Psoas muscle (tissue), 8 donors: ENCODE data around the gene CCSER2. TPM values are rescaled to one million over a fixed set of nuclear protein-coding genes. Genes with fewer than 3 reads are reported as not detected.
"Not testable (repeated sequence)": the region's sequence is repeated elsewhere in the genome, so short reads cannot be mapped to it uniquely, and the experiment has no call there.

Source experiments
- ATAC-seq, 4 donors: fragments of 200-7000 bp; cut with Tn5 transposase; one replicate each; pipeline ENCODE4 v1.9.1; 2020; ENCODE audit warnings: moderate library complexity in 3 of 4, mild to moderate bottlenecking in 2 of 4
- DNase-seq, 2 donors: peaks; one replicate each; pipeline ENCODE4 v3.0.0-alpha.2; 2020
- H3K27ac ChIP-seq: fragments of 200-600 bp; one replicate; pipeline ENCODE4 v1.8.0; 2022
- H3K27me3 ChIP-seq, 3 donors: fragments of 200-600 bp in 1 of 3; one replicate each; pipeline versions ENCODE4 v1.6.1 to v1.8.0; 2013 to 2022; ENCODE audit warnings: low read length in 2 of 3, mild to moderate bottlenecking in 2 of 3, moderate library complexity in 1 of 3; ENCODE audit not compliant: insufficient read depth in 3 of 3
- H3K36me3 ChIP-seq, 2 donors: fragments of 200-600 bp in 1 of 2; one replicate each; pipeline versions ENCODE4 v1.6.1 to v1.8.0; 2013 to 2022; ENCODE audit warnings: low read depth in 1 of 2, mild to moderate bottlenecking in 1 of 2, moderate library complexity in 1 of 2; ENCODE audit not compliant: insufficient read depth in 1 of 2
- H3K4me1 ChIP-seq: fragments of 200-600 bp; one replicate; pipeline ENCODE4 v1.8.0; 2022
- H3K4me3 ChIP-seq: fragments of 200-600 bp; one replicate; pipeline ENCODE4 v1.8.0; 2022; ENCODE audit warnings: mild to moderate bottlenecking
- H3K9me3 ChIP-seq: fragments of 200-600 bp; one replicate; pipeline ENCODE4 v1.8.0; 2022
- CTCF ChIP-seq: fragments of 200-600 bp; IDR thresholded peaks from one replicate; pipeline ENCODE4 v1.8.0; 2022; ENCODE audit warnings: antibody characterized with exemption
- WGBS, 3 donors: extraction: QIAGEN DNeasy Blood & Tissue Kit; methylation state at CpG; one replicate each; pipeline versions ENCODE4 v1.1.6 to v1.1.7; 2013; 5-methylcytosine and 5-hydroxymethylcytosine counted together
- intact Hi-C, 2 donors: fragments of 100-400 bp; cut with DNase I; formaldehyde crosslinking; loops; one replicate each; pipeline versions ENCODE4 v1.11.0 to v1.14.2; 2022
- polyA plus RNA-seq, 3 donors: library from polyadenylated mRNA; stranded (reverse); fragments of 200-250 nt; gene quantifications; one replicate each; pipeline ENCODE4 v1.2.3, GENCODE V29; 2013
- total RNA-seq, 4 donors: library from RNA; stranded (reverse); fragmentation: NEBNext Ultra II Directional in 2 of 4; extraction: Animal tissue kit (Norgen Biotek cat#: 25700) in 2 of 4; gene quantifications; one replicate each; pipeline versions ENCODE4 v1.2.1 to v1.2.4, GENCODE V29; 2021 to 2023
- donor health status: healthy with polysubstance abuse.
- donor health status: DM: no; HTN: no; CAD: no; lungs with moderate emphysema.
- donor health status: Bipolar disorder and iron deficiency.
- donor health status: healthy.
- donor health status: DM: yes; HTN: yes; CAD: no.
- donor health status: DM: no; HTN: no; CAD: no.
- donor health status: DM: no; HTN: no; CAD: no.
- donor health status: DM: yes; HTN: yes; CAD: no.

The CCSER2 gene
- total and polyA plus RNA-seq, 7 donors, result 12.5 to 122 (median 65.7) TPM

- intact Hi-C loops, result no loop called here
- no peak for TF ChIP-seq CTCF
- no peaks in the 10 kb centered on the region for H3K9me3 ChIP-seq
- H3K4me1 ChIP-seq, result peaks cover 14% of the 10 kb centered on the region
- WGBS, 3 donors, result 89 to 95% (median 94%) methylated on average over 2 of the region's 2 CpGs
- H3K36me3 ChIP-seq, result no peaks in the 10 kb centered on the region
- no peaks in the 10 kb centered on the region for H3K27me3 ChIP-seq
- no peak overlapping the region for H3K27ac ChIP-seq
- no peak for DNase-seq
- no peak for ATAC-seq
- no peak overlapping the region for H3K4me3 ChIP-seq
Observed at GRCh38 chr10:84493361-84493760, 165.0 kb downstream of the CCSER2 start.

- H3K4me3 ChIP-seq, result no peak overlapping the region
- no peaks in the 10 kb centered on the region for H3K9me3 ChIP-seq
- peaks cover 14% of the 10 kb centered on the region for H3K4me1 ChIP-seq
- no peak overlapping the region for H3K27ac ChIP-seq
- H3K36me3 ChIP-seq, result no peaks in the 10 kb centered on the region
- no peak for TF ChIP-seq CTCF
- intact Hi-C loops, result no loop called here
- H3K27me3 ChIP-seq, result no peaks in the 10 kb centered on the region
- WGBS, 3 donors, result 68 to 72% (median 69%) methylated on average over 9 of the region's 9 CpGs
- ATAC-seq (peak; percentile 47 to 78 (median 70)), DNase-seq (no peak)
Observed at GRCh38 chr10:84493951-84494848, 165.8 kb downstream of the CCSER2 start.

- H3K27me3 ChIP-seq, result no peaks in the 10 kb centered on the region
- intact Hi-C loops, result no loop called here
- no peaks in the 10 kb centered on the region for H3K36me3 ChIP-seq
- ATAC-seq, result no peak
- no peak overlapping the region for H3K27ac ChIP-seq
- no peak for DNase-seq
- no peaks in the 10 kb centered on the region for H3K9me3 ChIP-seq
- TF ChIP-seq CTCF, result no peak
- H3K4me3 ChIP-seq, result no peak overlapping the region
- H3K4me1 ChIP-seq, result peaks cover 14% of the 10 kb centered on the region
Observed at GRCh38 chr10:84494849-84495180, 166.4 kb downstream of the CCSER2 start.

GRCh38 chr10:84497978-84498377, 169.6 kb downstream of the CCSER2 start:
- H3K27me3 ChIP-seq, result no peaks in the 10 kb centered on the region
- intact Hi-C loops, result no loop called here
- H3K27ac ChIP-seq, result no peak overlapping the region
- H3K4me1 ChIP-seq, result peaks cover 14% of the 10 kb centered on the region
- H3K4me3 ChIP-seq, result no peak overlapping the region
- no peak for TF ChIP-seq CTCF
- H3K36me3 ChIP-seq, result no peaks in the 10 kb centered on the region
- no peaks in the 10 kb centered on the region for H3K9me3 ChIP-seq
- ATAC-seq, result no peak
- DNase-seq, result no peak
- 61 to 67% (median 66%) methylated on average over 1 of the region's 1 CpG for WGBS, 3 donors

GRCh38 chr10:84499039-84499438, 170.7 kb downstream of the CCSER2 start:
- H3K27ac ChIP-seq, H3K27me3 ChIP-seq, ATAC-seq, H3K4me1 ChIP-seq, H3K9me3 ChIP-seq, H3K36me3 ChIP-seq, H3K4me3 ChIP-seq, intact Hi-C loops, DNase-seq: not testable (repeated sequence)
- WGBS, 3 donors, result 97 to 98% (median 98%) methylated on average over 9 of the region's 9 CpGs
